GM23248 (cell line): ENCODE results near the gene SPATC1L. TPM values are rescaled to one million over a fixed set of nuclear protein-coding genes. Genes with fewer than 3 reads are reported as not detected.

Source experiments
- DNase-seq: peaks from one replicate; pipeline ENCODE4 v3.0.0-alpha.2; 2015
- H2AFZ ChIP-seq: fragments of 200-600 bp; sonication (generic); 2 replicates; pipeline ENCODE4 v1.6.1; 2016; ENCODE audit warnings: antibody characterized with exemption
- H3F3A ChIP-seq: fragments of 200-600 bp; sonication (generic); 2 replicates; pipeline ENCODE4 v1.6.1; 2016; ENCODE audit warnings: mild to moderate bottlenecking, antibody characterized with exemption, mixed run types; ENCODE audit not compliant: insufficient read depth
- H3K27ac ChIP-seq: fragments of 200-600 bp; sonication (generic); 2 replicates; pipeline ENCODE4 v1.5.1; 2016; ENCODE audit warnings: mild to moderate bottlenecking
- H3K27me3 ChIP-seq: fragments of 200-600 bp; sonication (generic); replicated peaks from 2 replicates; pipeline ENCODE4 v1.6.1; 2016; ENCODE audit warnings: mild to moderate bottlenecking; ENCODE audit not compliant: insufficient read depth
- H3K36me3 ChIP-seq: fragments of 200-600 bp; sonication (generic); 2 replicates; pipeline ENCODE4 v1.6.1; 2016; ENCODE audit warnings: low read depth, mild to moderate bottlenecking
- H3K4me1 ChIP-seq: fragments of 200-600 bp; sonication (generic); 2 replicates; pipeline ENCODE4 v1.6.1; 2016; ENCODE audit warnings: mild to moderate bottlenecking; ENCODE audit not compliant: insufficient read depth
- H3K4me2 ChIP-seq: fragments of 200-600 bp; sonication (generic); one replicate; pipeline ENCODE4 v1.6.1; 2016; ENCODE audit warnings: mild to moderate bottlenecking; ENCODE audit not compliant: unreplicated experiment
- H3K4me3 ChIP-seq: fragments of 200-600 bp; sonication (generic); 2 replicates; pipeline ENCODE4 v1.5.1; 2016; ENCODE audit warnings: mild to moderate bottlenecking
- H3K79me2 ChIP-seq: fragments of 200-600 bp; sonication (generic); 2 replicates; pipeline ENCODE4 v1.6.1; 2016; ENCODE audit warnings: mild to moderate bottlenecking; ENCODE audit not compliant: insufficient read depth
- H3K9ac ChIP-seq: fragments of 200-600 bp; sonication (generic); 2 replicates; pipeline ENCODE4 v1.6.1; 2016; ENCODE audit warnings: mild to moderate bottlenecking
- H3K9me2 ChIP-seq: fragments of 200-600 bp; sonication (generic); 2 replicates; pipeline ENCODE4 v1.6.1; 2016; ENCODE audit warnings: mixed run types, mild to moderate bottlenecking, moderate library complexity; ENCODE audit not compliant: insufficient read depth
- H3K9me3 ChIP-seq: fragments of 200-600 bp; sonication (generic); one replicate; pipeline ENCODE4 v1.6.1; 2017; ENCODE audit warnings: low read depth
- H4K20me1 ChIP-seq: fragments of 200-600 bp; sonication (generic); 2 replicates; pipeline ENCODE4 v1.6.0; 2016; ENCODE audit not compliant: insufficient read depth
- EZH2 ChIP-seq: fragments of 200-600 bp; sonication (generic); IDR thresholded peaks from 2 replicates; pipeline ENCODE4 v1.6.1; 2018; ENCODE audit warnings: antibody characterized with exemption, mild to moderate bottlenecking; ENCODE audit not compliant: insufficient read depth, poor library complexity, severe bottlenecking
- EZH2phosphoT487 ChIP-seq: fragments of 200-600 bp; sonication (generic); IDR thresholded peaks from 2 replicates; pipeline ENCODE4 v1.6.1; 2018; ENCODE audit warnings: antibody characterized with exemption, moderate library complexity, mild to moderate bottlenecking, low read depth; ENCODE audit not compliant: insufficient read depth
- WGBS, 2 experiments: methylation state at CpG; one replicate each; pipeline ENCODE4 v1.1.6; 2015 to 2017; ENCODE audit warnings: low lambda C conversion rate in 2 of 2, low coverage in 1 of 2; ENCODE audit errors: missing lambda C conversion rate in 2 of 2; 5-methylcytosine and 5-hydroxymethylcytosine counted together
- in situ Hi-C: fragments of 300-500 bp; cut with MboI; formaldehyde crosslinking; loops from 2 replicates; pipeline ENCODE4 v1.15.0; 2020
- polyA plus RNA-seq: library from polyadenylated mRNA; unstranded; fragments of >200 nt; fragmentation: Nextera tagmentation; extraction: Ambion mirVana; gene quantifications from 2 replicates; pipeline ENCODE4 v1.2.1, GENCODE V29; 2016
- total RNA-seq: library from RNA; depleted of rRNA; stranded (reverse); fragments of >200 nt; shearing (Covaris generic); gene quantifications from 2 replicates; pipeline ENCODE4 v1.2.3, GENCODE V29; 2014

Gene SPATC1L
- total and polyA plus RNA-seq, 2 experiments from 2014 or later = 5.2 to 15.7 TPM

GRCh38 chr21:46223217-46223616 is 39.0 kb upstream of the SPATC1L start:
- H3K9me3 ChIP-seq = no peaks in the 10 kb centered on the region
- H3K9me2 ChIP-seq = no peaks in the 10 kb centered on the region
- TF ChIP-seq EZH2 = no peak
- no peak for TF ChIP-seq EZH2phosphoT487
- H3F3A ChIP-seq = peaks cover 7% of the 10 kb centered on the region
- in situ Hi-C loops = no loop called here
- no peak overlapping the region for H3K9ac ChIP-seq
- no peak overlapping the region for H3K27ac ChIP-seq
- H3K4me1 ChIP-seq = peaks cover 15% of the 10 kb centered on the region; the same call in 1 of the 2 replicates
- no peaks in the 10 kb centered on the region for H4K20me1 ChIP-seq
- H3K27me3 ChIP-seq = no peaks in the 10 kb centered on the region
- no peaks in the 10 kb centered on the region for H3K36me3 ChIP-seq
- no peak overlapping the region for H2AFZ ChIP-seq
- DNase-seq = no peak
- 88 to 89% methylated on average over 7 of the region's 7 CpGs for WGBS, 2 experiments
- H3K4me2 ChIP-seq = no peak overlapping the region
- no peak overlapping the region for H3K4me3 ChIP-seq
- peaks cover 57% of the 10 kb centered on the region for H3K79me2 ChIP-seq

- H3K27me3 ChIP-seq = no peaks in the 10 kb centered on the region
- peaks cover 14% of the 10 kb centered on the region; the same call in 1 of the 2 replicates for H3K4me1 ChIP-seq
- TF ChIP-seq EZH2phosphoT487 (no peak), EZH2 (no peak)
- no peak overlapping the region for H3K4me2 ChIP-seq
- H3K9me3 ChIP-seq = no peaks in the 10 kb centered on the region
- WGBS, 2 experiments = 81% methylated on average over 11 of the region's 11 CpGs
- no peak overlapping the region for H3K27ac ChIP-seq
- DNase-seq = no peak
- peaks cover 53% of the 10 kb centered on the region for H3K79me2 ChIP-seq
- no peaks in the 10 kb centered on the region for H4K20me1 ChIP-seq
- H3K9me2 ChIP-seq = no peaks in the 10 kb centered on the region
- H3K9ac ChIP-seq = no peak overlapping the region
- no peak overlapping the region for H3K4me3 ChIP-seq
- no peaks in the 10 kb centered on the region for H3K36me3 ChIP-seq
- no peak overlapping the region for H2AFZ ChIP-seq
- in situ Hi-C loops = no loop called here
- H3F3A ChIP-seq = peaks cover 7% of the 10 kb centered on the region
Observed at GRCh38 chr21:46222436-46223116, 38.3 kb upstream of the SPATC1L start.

DNA sequence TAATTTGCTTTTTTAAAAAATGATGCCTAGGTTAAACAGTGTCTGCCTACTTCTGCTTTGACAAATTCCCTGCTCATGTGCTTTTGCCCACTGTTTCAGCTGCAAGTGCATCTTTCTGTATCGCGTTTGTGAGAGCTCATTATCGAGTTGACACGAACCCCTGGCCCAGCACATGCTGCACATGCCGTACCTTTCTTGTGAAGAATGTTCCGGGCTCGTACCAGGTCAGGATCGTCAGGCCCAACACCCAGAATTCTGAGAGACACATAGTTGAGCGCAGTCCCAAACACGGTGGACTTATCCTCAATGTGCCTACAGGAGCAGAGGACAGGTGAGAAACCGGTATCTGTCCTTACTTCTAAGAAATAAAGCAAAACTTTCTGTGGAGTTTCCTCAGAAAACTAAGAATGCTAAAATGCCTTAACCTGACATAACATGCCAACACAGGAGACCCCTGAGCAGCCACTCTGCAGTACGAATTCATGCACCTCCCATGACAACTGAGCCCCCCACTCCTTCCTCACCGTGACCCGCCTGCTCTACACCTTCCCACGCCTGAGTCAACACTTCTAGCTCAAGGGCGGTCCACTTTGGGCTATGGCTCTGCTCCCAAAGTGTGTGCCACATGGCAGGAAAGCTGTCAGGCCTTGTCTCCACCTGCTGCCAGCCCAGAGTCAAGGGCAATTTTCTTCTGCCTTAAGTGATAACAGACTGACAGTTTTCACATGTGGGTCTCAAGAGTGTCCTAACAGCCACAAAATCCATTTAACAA is 37.6 kb upstream of the SPATC1L start:
- Histone ChIP-seq H2AFZ (no peak overlapping the region), H3K9me2 (no peaks in the 10 kb centered on the region), H3K4me3 (no peak overlapping the region), H3K27me3 (no peaks in the 10 kb centered on the region), H3K4me1 (peaks cover 6% of the 10 kb centered on the region; the same call in 1 of the 2 replicates), H3K36me3 (no peaks in the 10 kb centered on the region), H3K4me2 (no peak overlapping the region), H4K20me1 (no peaks in the 10 kb centered on the region), H3K9me3 (no peaks in the 10 kb centered on the region), H3K79me2 (peaks cover 45% of the 10 kb centered on the region), H3K27ac (no peak overlapping the region), H3K9ac (no peak overlapping the region), H3F3A (peaks cover 7% of the 10 kb centered on the region)
- no peak for TF ChIP-seq EZH2phosphoT487
- 86 to 89% methylated on average over 16 of the region's 16 CpGs for WGBS, 2 experiments
- in situ Hi-C loops = no loop called here
- DNase-seq = no peak

DNA sequence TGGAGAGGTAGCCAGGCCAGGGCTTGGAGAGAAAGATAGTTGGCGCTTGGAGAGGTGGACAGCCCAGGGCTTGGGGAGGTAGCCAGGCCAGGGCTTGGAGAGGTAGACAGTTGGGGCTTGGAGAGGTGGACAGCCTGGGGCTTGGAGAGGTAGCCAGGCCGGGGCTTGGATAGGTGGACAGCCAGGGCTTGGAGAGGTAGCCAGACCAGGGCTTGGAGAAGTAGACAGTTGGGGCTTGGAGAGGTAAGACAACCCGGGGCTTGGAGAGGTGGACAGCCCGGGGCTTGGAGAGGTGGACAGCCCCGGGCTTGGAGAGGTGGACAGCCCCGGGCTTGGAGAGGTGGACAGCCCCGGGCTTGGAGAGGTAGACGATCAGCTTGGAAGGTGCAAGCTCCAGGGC is 36.6 kb upstream of the SPATC1L start:
- H3K79me2 ChIP-seq = peaks cover 35% of the 10 kb centered on the region
- no peaks in the 10 kb centered on the region for H4K20me1 ChIP-seq
- no peaks in the 10 kb centered on the region for H3K9me3 ChIP-seq

More for the DNA sequence above, 36.6 kb upstream of the SPATC1L start:
- Histone ChIP-seq H3K27ac (no peak overlapping the region), H3K9me2 (no peaks in the 10 kb centered on the region), H3K9ac (no peak overlapping the region), H3K27me3 (no peaks in the 10 kb centered on the region), H3K36me3 (no peaks in the 10 kb centered on the region), H3K4me2 (no peak overlapping the region), H3K4me3 (no peak overlapping the region), H3F3A (no peaks in the 10 kb centered on the region), H3K4me1 (no peaks in the 10 kb centered on the region), H2AFZ (no peak overlapping the region)
- DNase-seq = no peak
- TF ChIP-seq EZH2phosphoT487 (no peak), EZH2 (no peak)
- 93 to 95% methylated on average over 7 to 8 of the region's 8 CpGs for WGBS, 2 experiments
- in situ Hi-C loops = no loop called here
